Stimulated activated CD4-positive, alpha-beta T cell treated with anti-CD3 and anti-CD28 coated beads, TNF-alpha, amount 100 ng/mL, for 4 hours (primary cell): ENCODE results near the gene ADH1A.
"Not testable (repeated sequence)": the region's sequence is repeated elsewhere in the genome, so short reads cannot be mapped to it uniquely, and the experiment has no call there.

Source experiments
- DNase-seq, 3 experiments: peaks; one replicate each; pipeline ENCODE4 v3.0.0-alpha.2; 2020; ENCODE audit warnings: low read depth in 3 of 3

ADH1A gene

DNA sequence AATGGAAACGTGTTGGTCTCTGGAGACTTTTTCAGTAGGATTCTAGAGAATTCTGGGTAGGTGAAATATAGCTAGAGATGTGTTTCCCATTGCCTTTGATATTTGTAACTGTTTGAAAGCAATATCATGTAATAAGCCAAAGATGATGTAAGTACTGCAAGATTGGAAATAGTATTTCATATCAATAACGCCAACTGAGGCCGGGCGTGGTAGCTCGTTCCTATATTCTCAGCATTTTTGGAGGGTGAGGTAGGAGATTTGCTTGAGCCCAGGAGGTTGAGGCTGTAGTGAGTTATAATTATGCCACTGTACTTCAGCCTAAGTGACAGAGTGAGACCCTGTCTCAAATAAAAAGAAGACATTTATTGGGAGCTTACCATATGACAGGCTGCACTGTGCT is 9.5 kb downstream of the ADH1A start:
- DNase-seq, result no peak

DNA sequence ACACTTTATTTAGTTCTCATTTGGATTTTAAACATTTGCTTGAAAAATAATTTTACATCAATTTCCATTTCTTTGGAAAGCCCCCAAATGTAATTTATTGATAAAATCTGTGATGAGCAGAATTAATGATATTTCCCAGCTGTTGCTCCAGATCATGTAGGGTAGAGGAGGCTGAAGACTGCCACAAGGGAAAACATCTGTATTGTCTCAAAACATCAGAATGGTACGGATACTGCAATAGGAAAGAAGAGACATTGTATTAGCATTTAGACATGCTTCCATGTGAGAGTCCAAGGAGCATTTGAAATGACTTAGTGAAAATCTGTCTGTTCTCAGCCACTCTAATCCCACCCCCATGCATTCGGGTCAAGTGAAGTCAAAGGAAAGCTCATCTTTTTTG is 14.4 kb downstream of the ADH1A start:
- DNase-seq, result no peak

DNA sequence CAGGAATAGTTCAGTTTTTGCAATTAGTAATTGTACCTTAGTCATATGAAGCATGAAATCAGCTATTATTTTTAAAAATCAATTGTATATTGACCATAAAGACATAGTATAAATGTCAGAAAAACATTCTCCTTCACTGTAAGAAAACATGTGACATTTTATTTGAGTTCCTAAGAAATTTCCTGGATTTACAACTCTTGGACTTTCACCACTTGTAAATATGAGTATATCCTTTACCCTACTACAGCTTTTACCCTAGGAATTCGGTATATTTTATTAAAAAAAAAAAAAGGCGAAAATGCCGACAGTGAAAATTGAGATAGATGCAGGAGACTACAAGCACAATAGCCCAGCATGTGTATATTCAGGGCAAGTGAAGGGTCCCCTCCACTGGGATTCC is 14.9 kb downstream of the ADH1A start:
- no peak for DNase-seq

DNA sequence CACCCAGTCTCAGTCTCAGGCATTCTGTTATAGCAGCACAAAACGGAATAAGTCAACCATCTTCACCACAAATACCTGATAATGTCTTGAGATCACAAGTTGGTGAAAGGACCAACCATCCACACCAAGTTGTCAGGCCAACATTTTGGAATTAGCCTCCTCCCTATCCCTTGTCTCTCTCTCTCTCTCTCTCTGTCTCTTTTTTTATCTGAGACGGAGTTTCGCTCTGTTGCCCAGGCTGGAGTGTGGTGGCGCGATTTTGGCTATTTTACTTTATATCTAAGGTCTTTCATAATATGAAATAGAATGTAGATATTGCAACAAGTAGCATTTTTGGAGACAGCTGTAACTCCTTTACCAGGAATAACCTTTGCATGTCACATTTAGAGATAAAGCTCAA is 15.7 kb downstream of the ADH1A start:
- DNase-seq, result no peak

DNA sequence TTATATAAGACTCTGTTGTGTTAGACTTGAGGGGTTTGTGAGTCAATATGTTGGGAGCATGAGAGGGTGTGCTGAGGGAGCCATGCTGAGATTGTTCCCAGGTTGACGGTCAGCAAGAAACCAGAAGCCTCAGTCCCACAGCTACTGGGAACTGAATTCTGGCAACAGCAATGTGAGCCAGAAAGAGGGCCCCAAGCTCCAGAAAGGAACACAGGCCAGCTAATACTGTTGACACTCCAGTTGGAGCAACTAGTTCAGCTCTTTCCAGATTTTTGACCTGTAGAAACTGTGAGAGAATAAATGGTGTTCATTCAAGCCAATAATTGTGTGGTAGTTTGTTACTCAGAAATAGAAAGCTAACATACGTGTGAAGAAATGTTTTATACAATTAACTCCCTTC is 17.1 kb downstream of the ADH1A start:
- no peak for DNase-seq

DNA sequence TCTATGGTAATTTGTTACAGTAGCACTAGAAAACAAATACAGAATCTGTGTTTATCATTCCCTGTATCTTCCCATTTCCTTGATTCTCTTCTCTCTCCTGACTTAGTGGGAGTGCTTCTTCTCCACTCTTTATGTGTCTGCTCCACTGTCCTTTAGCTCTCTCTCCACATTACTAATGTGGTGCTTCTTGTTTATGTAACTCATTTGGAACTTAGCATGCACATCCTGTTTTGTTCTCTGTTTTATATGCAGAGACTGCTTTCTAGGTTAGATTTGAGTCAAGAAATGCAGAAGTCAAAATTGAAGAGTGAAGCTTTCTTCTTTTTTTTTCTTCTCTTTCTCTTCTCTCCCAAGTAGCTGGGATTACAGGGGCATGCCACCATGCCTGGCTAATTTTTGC is 25.9 kb downstream of the ADH1A start:
- no peak for DNase-seq

DNA sequence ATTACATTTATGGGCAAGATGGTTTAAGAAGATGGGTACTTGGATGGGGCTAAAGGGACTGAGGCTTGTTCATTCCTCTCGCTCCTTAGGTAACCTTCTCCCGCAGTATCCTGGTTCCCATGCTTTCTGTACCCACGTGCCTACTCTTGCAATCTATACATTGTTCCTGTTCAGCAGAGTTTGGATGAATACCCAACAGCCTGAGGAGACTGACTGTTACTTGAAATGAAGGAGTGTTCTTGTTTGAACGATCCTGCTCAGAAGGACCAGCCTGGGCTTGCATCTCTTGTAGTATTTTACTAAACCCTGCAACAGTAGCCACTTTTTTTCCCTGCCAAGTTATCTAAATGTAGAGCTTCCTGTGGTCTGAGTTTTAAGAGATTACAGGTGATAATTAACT is 38.0 kb downstream of the ADH1A start:
- DNase-seq, result no peak

DNA sequence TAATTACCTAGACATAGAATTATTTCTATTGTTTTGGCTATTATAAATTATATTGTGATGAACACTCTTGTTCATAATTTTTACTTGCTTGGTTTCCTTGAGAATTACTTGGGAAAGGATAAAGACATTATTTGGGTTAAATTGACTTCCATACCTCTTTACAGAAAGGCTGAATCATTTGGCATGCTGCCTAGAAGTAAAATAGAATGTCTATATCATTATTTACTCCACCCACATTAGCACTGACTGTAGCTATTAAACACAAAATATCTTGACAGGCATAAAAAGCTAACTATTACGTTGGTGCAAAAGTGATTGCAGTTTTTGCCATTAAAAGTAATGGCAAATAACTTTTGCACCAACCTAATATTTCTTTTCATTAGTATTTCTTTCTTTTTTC is 42.1 kb downstream of the ADH1A start:
- DNase-seq, result no peak

DNA sequence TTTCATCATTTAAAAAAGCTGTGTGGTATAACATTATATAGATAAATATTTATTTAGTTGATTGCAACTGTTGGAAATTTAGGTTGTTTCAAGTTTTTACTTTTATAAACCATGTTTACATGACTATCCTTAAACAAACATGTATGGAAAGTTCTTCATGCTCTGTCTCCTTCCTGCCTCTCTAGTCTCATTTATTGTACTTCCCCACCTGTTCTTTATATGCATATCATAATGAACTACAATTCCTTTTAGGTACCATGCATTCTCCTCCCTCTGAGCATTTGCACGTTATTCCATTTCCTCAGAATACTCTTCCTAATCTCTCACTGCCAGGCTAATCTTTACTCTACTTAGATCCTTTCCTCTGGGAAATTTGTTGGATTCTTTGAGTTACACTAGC is 54.8 kb downstream of the ADH1A start:
- no peak for DNase-seq

DNA sequence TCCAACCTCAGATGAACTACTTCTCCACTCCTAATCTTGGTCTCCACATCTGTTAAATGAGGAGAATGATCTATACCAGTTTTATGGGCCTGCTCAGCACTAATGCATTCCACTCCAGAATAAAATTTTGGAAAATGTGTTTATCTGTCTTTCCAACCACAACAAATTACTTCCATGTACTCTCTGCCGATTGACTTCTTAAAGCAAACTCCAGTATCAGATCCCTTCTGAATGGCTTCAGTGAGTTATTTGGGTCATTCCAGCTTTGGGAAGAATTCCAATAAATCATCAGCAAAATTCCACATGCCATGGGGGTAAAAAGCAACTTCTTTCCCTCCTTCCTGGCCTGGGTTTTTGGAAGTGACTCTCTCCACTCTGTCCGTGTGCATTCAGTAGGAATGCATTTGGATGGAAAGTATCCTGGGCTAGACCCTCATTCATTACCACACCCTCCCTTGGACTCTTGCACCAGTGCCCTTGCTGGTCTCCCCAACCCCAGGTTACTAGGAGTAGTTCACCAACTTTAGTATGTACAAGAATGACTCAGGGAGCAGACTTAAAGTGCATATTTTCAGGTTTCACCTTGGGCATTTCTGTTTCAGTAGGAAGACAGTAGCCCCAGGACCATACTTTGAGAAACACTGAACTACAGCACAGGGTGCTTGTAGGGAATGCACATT is 56.3 kb downstream of the ADH1A start:
- no peak for DNase-seq

DNA sequence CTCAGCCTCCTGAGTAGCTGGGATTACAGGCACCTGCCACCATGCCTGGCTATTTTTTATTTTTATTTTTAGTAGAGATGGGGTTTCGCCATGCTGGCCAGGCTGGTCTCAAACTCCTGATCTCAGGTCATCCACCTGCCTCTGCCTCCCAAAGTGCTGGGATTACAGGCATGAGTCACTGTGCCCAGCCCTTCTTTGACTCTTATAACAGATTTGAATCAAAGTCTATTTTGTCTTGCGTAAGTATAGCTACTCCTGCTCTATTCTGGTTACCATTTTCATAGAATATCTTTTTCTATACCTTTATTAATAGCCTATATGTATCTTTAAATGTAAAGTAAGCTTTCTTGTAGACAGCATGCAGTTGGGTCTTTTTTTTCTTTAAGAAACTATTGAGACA is 57.4 kb downstream of the ADH1A start:
- DNase-seq, result not testable (repeated sequence)

DNA sequence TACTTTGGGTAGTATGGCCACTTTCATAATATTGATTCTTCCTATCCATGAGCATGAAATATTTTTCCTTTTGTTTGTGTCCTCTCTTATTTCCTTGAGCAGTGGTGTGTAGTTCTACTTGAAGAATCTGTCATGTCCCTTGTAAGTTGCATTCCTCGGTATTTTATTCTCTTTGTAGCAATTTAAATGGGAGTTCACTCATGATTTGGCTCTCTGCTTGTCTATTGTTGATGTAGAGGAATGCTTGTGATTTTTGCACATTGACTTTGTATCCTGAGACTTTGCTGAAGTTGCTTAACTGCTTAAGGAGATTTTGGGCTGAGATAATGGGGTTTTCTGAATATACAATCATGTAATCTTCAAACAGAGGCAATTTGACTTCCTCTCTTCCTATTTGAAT is 62.1 kb downstream of the ADH1A start:
- DNase-seq, result not testable (repeated sequence)

DNA sequence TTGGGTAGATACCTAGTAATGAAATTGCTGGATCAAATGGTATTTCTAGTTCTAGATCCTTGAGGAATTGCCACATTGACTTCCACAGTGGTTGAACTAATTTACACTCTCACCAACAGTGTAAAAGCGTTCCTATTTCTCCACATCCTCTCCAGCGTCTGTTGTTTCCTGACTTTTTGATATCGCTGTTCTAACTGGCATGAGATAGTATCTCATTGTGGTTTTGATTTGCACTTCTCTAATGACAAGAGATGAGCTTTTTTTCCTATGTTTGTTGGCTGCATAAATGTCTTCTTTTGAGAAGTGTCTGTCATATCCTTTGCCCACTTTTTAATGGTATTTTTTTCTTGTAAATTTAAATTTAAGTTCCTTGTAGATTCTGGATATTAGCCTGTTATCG is 63.1 kb downstream of the ADH1A start:
- not testable (repeated sequence) for DNase-seq
